DND-41 (cell line): ENCODE measurements around the gene TMEM181.

Experiments used
- EZH2 ChIP-seq: IDR thresholded peaks from 3 replicates; pipeline ENCODE4 v1.6.1; 2012; ENCODE audit warnings: borderline replicate concordance, low read depth, mild to moderate bottlenecking, moderate library complexity, low read length, inconsistent platforms; ENCODE audit not compliant: severe bottlenecking
- TF ChIP-seq, protein P1 (sequence below): IDR thresholded peaks from 2 replicates; pipeline ENCODE4 v1.5.1; 2012; ENCODE audit warnings: borderline replicate concordance, low read length, moderate library complexity, mild to moderate bottlenecking; ENCODE audit not compliant: poor library complexity, severe bottlenecking; ENCODE audit errors: extremely low read depth

DNA sequence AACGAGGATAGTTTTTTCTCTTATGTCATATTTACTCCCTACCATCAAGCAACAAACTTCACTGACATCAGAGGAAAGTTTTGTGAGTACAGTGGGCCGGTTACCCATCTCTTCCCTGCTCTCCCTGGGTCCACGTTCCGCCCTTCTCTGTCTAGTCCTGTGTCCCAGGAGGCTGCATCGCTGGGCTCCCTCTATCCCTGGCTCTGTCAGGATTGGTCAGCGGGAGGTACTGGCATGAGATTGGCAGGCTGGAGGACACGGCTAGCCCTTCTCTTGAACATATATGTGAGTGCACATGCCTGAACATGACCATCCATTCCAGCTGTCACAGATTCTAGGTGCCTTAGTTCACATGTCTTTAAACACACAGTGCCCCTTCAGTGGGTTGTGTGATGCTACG is 30.3 kb upstream of the TMEM181 start:
- TF ChIP-seq, protein P1, sequence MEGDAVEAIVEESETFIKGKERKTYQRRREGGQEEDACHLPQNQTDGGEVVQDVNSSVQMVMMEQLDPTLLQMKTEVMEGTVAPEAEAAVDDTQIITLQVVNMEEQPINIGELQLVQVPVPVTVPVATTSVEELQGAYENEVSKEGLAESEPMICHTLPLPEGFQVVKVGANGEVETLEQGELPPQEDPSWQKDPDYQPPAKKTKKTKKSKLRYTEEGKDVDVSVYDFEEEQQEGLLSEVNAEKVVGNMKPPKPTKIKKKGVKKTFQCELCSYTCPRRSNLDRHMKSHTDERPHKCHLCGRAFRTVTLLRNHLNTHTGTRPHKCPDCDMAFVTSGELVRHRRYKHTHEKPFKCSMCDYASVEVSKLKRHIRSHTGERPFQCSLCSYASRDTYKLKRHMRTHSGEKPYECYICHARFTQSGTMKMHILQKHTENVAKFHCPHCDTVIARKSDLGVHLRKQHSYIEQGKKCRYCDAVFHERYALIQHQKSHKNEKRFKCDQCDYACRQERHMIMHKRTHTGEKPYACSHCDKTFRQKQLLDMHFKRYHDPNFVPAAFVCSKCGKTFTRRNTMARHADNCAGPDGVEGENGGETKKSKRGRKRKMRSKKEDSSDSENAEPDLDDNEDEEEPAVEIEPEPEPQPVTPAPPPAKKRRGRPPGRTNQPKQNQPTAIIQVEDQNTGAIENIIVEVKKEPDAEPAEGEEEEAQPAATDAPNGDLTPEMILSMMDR = no peak
- no peak for TF ChIP-seq EZH2
